GM18499 (cell line): Measurements from ENCODE around the gene DNLZ.
"Not testable (repeated sequence)": the region's sequence is repeated elsewhere in the genome, so short reads cannot be mapped to it uniquely, and the experiment has no call there.

ENCODE experiments used
- ATAC-seq: cut with Tn5 transposase; IDR thresholded peaks from one replicate; pipeline ENCODE4 v1.9.1; 2021; ENCODE audit warnings: moderate number of reproducible peaks; ENCODE audit not compliant: insufficient read depth, unreplicated experiment

Gene DNLZ

GRCh38 chr9:136324501-136325300, 38.8 kb downstream of the DNLZ start:
- ATAC-seq, result no peak

- no peak for ATAC-seq
These were observed 40.2 kb downstream of the DNLZ start for GRCh38 chr9:136323371-136323789.

DNA sequence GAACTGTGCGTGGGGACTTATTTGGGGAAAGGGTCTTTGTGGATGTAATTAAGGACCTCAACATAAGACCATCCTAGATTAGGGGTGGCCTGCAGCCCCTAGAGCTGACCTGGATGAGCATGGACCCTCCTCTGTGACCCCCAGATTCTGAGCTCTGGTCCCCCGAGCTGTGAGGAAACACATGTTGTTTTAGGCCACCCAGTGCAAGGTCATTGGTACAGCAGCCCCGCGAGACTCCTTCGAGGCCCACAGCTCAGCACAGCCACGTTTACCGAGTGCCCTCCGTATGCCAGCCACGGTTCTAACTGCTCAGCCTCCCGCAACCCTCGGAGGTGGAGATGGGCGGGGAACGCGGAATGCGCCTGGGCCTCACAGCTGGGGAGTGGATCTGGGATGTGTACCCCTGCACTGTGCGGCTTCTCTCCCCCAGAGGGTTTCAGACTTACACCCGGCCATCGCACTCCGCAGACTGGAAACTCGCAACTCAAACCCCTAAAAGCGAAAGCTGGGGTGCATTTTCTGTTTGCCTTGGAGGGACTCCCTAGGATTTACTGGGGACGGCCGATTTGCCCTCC, 40.7 kb downstream of the DNLZ start:
- ATAC-seq, result no peak

DNA sequence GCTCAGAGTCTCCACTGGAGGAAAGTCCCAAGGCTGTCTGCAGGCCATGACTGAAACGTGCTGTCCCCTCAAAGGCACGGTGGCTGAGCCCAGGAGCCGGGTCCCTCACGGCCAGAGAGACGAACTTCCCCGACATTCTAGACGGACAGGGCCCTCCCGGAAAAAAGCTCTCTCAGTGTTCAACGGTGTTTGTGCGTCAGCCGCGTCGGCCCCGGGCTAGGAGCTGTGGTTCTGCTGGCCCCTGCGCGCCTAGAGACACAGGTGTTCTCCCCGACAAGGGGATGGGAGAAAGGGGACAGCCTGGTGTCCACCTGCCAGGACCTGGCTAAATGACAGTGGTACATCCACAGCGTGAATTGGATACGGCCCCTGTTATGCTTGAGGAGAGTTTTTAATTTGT, 42.0 kb downstream of the DNLZ start:
- no peak for ATAC-seq

- ATAC-seq, result not testable (repeated sequence)
These were observed 42.6 kb downstream of the DNLZ start for GRCh38 chr9:136320972-136321371.

DNA sequence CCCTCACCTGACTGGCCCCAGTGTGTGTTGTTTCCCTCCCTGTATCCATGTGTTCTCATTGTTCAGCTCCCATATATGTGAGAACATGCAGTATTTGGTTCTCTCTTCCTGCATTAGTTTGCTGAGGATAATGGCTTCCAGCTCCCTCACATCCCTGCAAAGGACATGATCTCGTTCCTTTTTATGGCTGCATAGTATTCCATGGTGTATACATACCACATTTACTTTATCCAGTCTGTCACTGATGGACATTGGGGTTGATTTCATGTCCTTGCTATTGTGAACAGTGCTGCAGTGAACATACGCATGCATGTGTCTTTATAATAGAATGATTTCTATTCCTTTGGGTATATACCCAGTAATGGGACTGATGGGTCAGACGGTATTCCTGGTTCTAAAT, 43.6 kb downstream of the DNLZ start:
- not testable (repeated sequence) for ATAC-seq

DNA sequence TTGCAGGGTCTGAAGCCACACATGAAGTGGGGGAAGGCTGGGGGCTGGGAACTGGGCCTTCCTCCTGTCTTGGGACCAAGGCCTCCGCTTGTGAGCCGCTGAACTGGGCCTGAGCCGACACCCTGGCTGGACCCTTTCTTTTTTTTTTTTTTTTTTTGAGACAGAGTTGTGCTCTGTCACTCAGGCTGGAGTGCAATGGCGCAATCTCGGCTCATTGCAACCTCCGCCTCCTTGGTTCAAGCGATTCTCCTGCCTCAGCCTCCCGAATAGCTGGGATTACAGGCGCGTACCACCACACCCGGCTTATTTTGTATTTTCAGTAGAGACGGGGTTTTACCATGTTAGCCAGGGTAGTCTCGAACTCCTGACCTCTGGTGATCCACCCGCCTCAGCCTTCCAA, 44.3 kb downstream of the DNLZ start:
- ATAC-seq, result not testable (repeated sequence)

DNA sequence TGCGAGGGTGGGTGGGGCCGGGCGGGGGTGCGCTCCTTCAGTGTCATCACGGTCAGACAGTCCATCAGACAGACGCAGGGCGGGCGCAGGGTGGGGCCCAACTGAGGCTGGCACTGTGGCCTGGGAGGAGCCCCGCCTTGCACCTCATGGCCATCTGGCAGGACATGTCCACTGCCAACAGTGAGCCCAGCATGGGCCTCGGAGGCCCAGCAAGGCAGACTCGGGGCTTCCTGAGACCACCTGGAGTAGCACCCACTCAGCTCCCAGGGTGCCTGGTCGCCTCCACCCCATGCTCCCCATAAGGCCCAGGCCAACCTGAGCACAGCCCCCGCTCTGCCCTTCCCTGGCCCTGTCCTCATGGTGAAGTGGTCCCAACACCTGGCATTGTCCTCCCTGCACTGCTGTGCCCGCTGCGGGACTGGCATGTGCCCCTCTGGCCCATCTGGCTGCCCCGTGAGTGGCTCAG, 44.7 kb downstream of the DNLZ start:
- ATAC-seq, result no peak

- ATAC-seq, result no peak
These were observed 45.3 kb downstream of the DNLZ start for GRCh38 chr9:136318111-136318775.

DNA sequence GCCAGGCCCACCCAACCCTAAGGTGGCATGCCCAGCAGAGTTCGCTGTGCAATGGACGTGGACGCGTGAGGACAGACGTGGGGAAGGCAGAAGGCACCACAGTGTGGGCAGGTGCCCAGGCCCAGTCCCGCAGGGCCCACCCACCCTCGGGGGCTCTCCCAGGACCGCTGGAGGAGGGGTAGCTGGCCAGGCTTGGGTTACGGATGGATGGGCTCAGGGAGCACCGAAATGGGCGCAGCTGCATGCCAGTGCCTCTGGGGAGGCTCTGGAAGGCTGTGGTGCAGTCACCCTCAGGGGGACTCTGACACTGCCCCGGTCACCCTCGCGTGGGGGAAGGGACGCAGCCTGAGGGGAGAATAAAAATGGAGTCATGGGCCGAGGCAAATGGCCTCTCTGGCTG, 45.8 kb downstream of the DNLZ start:
- no peak for ATAC-seq

DNA sequence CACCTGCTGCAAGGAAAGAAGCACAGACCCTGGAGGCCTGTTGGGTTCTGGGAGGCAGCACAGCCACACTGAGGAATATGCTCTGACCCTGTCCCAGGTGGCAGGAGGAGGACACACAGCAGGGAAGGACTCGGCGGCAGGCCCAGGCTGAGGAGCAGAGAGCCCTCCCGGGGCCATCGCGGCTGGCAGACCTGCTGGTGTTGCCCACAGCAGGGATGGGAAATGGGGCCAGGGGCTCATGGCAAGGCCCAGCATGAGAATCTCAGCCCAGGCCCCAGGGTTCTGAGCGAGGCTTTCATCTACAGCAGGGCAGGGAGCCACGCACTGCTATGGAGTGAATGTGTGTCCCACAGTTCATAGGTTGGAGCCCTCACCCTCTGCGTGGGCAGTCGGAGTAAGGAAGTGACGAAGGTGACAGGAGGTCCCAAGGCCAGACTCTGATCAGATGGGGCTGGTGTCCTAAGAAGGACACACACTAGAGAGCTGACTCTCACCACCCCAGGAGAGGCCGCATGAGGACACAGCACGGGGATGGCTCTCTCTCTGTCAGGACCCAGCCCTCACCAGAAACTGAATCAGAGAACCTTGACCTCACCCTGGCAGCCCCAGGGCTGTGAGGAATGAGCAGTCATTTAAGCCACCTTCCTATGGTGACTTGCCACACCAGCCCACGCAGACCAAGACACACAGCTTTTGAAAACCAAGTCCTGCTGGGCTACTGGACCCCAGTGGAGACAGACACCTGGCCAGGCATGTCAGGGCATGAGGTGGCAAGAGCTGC, 46.5 kb downstream of the DNLZ start:
- ATAC-seq, result no peak

DNA sequence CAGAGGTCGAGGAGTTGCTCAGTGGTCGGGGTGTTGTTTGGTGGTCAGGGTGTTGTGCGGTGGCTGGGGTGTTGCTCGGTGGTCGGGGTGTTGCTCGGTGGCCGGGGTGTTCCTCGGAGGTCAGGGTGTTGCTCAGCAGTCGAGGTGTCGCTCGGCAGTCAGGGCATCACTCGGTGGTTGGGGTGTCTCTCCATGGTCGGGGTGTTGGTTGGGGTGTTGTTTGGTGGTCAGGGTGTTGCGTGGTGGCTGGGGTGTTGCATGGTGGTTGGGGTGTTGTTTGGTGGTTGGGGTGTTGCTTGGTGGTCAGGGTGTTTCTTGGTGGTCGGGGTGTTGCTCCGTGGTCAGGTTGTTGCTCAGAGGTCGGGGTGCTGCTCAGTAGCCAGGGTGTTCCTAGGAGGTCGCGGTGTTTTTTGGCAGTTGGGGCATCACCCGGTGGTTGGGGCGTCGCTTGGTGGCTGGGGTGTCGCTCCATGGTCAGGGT, 47.2 kb downstream of the DNLZ start:
- no peak for ATAC-seq

GRCh38 chr9:136314944-136315343, 48.6 kb downstream of the DNLZ start:
- ATAC-seq, result no peak

- no peak for ATAC-seq
These were observed 49.5 kb downstream of the DNLZ start for GRCh38 chr9:136314056-136314416.

- no peak for ATAC-seq
These were observed 50.2 kb downstream of the DNLZ start for GRCh38 chr9:136313111-136314055.

DNA sequence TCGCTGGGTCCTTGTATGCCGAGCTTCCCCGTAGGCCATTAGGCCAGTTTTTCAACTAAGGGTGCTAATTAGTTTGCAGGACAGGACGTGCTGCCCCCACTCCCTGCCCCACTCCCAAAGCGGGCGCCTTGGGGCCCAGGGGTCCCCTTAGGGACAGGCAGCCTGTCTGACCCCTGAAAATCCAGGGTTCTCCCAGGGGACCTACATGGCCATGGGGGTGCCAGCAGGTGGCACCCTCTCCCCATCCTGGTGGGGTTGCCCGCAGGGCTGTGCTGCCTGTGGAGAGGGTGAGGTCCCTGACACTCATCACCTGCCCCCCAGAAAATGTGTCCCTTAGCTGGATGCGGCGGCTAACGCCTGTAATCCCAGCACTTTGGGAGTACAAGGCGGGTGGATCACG, 51.1 kb downstream of the DNLZ start:
- no peak for ATAC-seq

DNA sequence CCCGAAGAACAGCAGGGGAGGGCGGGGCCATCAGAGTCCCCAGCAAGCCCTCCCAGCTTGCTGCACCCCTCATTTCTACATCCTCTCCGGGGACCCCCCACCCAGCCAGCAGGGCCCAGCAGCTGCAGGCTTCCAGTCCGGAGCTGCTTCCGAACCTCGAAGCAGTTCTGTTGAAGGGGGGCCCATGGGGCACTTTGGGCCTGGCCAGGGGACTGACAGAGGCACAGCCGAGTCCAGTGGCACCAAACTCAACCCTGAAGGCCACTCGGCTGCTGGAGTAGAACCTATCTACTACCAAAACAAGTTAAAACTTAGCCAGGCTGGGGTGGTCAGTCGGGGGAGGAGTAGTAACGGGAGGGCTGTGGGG, 51.6 kb downstream of the DNLZ start:
- ATAC-seq, result no peak

DNA sequence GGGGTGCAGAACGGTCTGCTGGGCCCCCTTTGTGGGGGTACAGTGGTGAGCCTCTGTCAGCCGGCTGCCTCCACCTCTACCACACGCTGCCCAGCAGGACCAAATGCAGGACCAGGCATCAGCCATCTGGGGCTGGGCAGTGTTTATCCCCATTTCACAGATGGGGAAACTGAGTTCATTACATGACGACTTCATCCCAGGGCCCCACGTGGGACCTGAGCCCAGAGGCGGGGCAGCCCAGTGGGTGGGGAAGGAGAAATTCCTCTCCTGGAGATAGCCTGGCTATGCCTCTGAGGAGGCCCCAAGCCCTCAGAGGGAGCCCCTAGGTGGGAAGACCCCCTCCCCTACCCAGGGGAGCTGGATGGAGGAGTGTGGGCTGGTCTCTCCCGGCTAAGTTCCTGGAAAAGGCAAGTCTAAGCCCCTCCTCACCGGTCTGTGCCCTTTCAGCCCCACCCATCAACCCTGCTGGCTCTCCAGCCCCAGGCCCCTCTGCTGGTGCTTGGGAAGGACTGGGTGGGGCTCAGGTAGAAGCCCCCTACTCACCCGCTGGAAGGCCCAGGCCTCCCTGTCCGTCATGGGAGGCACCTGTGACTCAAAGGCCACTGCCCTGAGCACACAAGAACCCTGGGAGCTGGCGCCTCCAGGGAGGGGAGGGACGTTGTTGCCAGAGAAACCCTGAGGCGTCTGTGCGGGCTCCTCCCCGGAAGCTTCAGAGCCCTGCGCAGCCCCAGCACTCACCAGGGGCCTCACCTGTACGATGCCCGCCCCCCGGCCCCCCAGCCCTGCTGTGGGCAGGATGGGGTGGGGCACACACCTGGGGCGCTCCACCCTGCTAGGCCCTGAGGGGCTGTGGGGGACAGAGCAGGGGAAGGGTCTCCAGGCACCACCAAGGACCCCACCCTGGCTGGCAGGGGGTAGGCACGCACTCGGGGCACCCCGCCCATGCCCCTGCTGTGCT, 52.2 kb downstream of the DNLZ start:
- ATAC-seq, result no peak
